Left renal cortex interstitium (tissue), 4 donors: Measurements from ENCODE around the gene PRDM9. TPM values are rescaled to one million over a fixed set of nuclear protein-coding genes. Genes with fewer than 3 reads are reported as not detected.
A peak's percentile ranks its signal among the peaks of the same experiment; 100 is the strongest.
"Not testable (repeated sequence)": the region's sequence is repeated elsewhere in the genome, so short reads cannot be mapped to it uniquely, and the experiment has no call there.

Experiments used
- DNase-seq, 4 donors: peaks; one replicate each; pipeline ENCODE4 v3.0.0-alpha.2; 2013; ENCODE audit warnings: low read depth in 4 of 4, low spot score in 2 of 4, missing footprints in 1 of 4
- polyA plus RNA-seq, 4 donors: library from polyadenylated mRNA; unstranded; fragments of 120-200 nt; gene quantifications; one replicate each; pipeline ENCODE4 v1.2.1, GENCODE V29; 2013; ENCODE audit not compliant: insufficient read length in 4 of 4

Gene PRDM9
- under 1 TPM in 2 of 4 donors, not detected in 2; 0.03 to 0.26 TPM for polyA plus RNA-seq

- DNase-seq, result peak in 2 of 4 donors; percentile 28 to 57
These were observed at the start of gene PRDM9 for GRCh38 chr5:23507278-23507685. Gene PRDM9, plus strand, starts transcription at chr5:23507609. Its CDS starts 1,425 bp downstream, at chr5:23509034.

GRCh38 chr5:23457780-23458179 is 49.6 kb upstream of the PRDM9 start:
- DNase-seq, result no peak

GRCh38 chr5:23459214-23459613 is 48.2 kb upstream of the PRDM9 start:
- DNase-seq, result no peak

GRCh38 chr5:23461576-23461975 is 45.8 kb upstream of the PRDM9 start:
- DNase-seq, result no peak

GRCh38 chr5:23466401-23466912 is 41.0 kb upstream of the PRDM9 start:
- no peak for DNase-seq

GRCh38 chr5:23468658-23469057 is 38.8 kb upstream of the PRDM9 start:
- no peak for DNase-seq

GRCh38 chr5:23473915-23474314 is 33.5 kb upstream of the PRDM9 start:
- no peak for DNase-seq

- DNase-seq, result no peak
These were observed 33.1 kb upstream of the PRDM9 start for GRCh38 chr5:23474315-23474714.

GRCh38 chr5:23476580-23476979 is 30.8 kb upstream of the PRDM9 start:
- DNase-seq, result no peak

GRCh38 chr5:23482642-23483041 is 24.8 kb upstream of the PRDM9 start:
- DNase-seq, result no peak

GRCh38 chr5:23483090-23483489 is 24.3 kb upstream of the PRDM9 start:
- no peak for DNase-seq

GRCh38 chr5:23484096-23484495 is 23.3 kb upstream of the PRDM9 start:
- no peak for DNase-seq

GRCh38 chr5:23486227-23486626 is 21.2 kb upstream of the PRDM9 start:
- not testable (repeated sequence) for DNase-seq

GRCh38 chr5:23490993-23491392 is 16.4 kb upstream of the PRDM9 start:
- DNase-seq, result no peak

GRCh38 chr5:23494558-23494957 is 12.9 kb upstream of the PRDM9 start:
- no peak for DNase-seq

- no peak for DNase-seq
These were observed 10.8 kb upstream of the PRDM9 start for GRCh38 chr5:23496576-23496975.

GRCh38 chr5:23506329-23507236 is 826 bp upstream of the PRDM9 start:
- peak in 2 of 4 donors; percentile 15 to 34 for DNase-seq

- not testable (repeated sequence) for DNase-seq
These were observed 3.0 kb downstream of the PRDM9 start for GRCh38 chr5:23510434-23510833.

GRCh38 chr5:23522553-23522952 is 15.1 kb downstream of the PRDM9 start:
- DNase-seq, result no peak

- DNase-seq, result no peak
These were observed 15.6 kb downstream of the PRDM9 start for GRCh38 chr5:23523031-23523430.

- DNase-seq, result no peak
These were observed 16.6 kb downstream of the PRDM9 start for GRCh38 chr5:23523998-23524397.

GRCh38 chr5:23525751-23526150 is 18.3 kb downstream of the PRDM9 start:
- no peak for DNase-seq
